ENCODE measurements around the gene C9orf153.
A peak's percentile ranks its signal among the peaks of the same experiment; 100 is the strongest.
"Not testable (repeated sequence)": the region's sequence is repeated elsewhere in the genome, so short reads cannot be mapped to it uniquely, and the experiment has no call there.

C9orf153 gene

DNA sequence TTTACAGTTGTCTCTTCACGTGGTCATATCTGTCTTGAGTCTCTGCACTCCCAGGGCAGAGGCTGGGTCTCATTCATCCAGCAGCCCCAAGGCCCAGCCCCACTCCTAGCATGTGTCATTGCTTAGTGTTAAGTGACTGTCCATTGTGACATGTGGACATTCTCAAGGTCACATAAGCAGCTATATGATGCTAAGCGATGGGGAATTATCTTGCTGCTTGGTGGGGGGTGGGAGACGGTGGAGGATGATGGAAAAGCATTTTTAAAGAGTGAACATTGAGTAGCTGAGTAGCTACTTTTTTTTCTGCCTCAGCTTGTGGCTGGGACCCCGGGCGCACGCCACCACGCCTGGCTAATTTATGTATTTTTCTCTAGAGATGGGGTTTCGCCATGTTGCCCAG lies at the start of gene C9orf153:
TSS of gene C9orf153 (minus strand) at position 101 of the 400 bp plus-strand sequence. CDS start 30,054 bp downstream, outside the sequence.
- DNase-seq = no peak

DNA sequence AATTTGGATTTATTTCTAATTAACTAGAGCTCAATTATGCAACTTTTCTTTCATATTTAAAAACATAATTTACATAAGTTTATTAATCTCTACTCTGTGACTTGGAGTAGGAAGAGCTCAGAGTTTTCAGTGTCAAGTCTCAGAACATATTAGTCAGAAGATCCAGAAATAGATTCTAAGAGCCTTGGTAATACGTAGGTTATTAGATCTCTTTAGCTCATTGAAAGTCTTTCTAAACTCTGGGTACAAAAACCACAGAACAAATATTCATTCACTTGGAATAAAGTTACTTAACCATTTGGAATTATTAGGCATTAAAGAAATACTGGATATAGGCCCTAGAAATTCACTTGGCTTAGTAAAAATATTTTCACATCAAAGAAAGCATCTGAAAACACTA lies 49.2 kb upstream of the C9orf153 start:
- DNase-seq = no peak

DNA sequence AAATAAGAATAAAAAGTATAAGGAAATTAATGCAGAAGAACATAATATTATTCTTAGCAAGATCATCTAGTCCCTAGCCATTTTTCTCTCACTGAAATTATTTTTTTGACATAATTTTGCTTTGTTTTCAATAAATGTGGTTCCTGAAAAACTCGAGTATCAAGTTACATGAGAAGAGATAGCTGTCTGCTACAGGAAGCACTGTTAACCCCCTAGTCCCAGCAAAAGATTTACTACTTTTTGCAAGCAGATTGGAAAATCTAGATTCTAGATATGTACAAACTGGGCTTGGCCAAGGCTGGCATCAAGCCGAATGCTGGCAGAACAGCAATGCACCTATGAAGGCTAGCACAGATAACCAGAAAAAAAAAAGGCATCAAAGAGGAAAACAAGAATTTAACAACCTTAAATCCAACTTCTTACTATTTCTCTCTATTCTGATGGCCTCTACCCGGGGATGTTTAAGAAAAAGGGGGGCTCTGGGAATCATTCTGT lies 44.8 kb upstream of the C9orf153 start:
- no peak for DNase-seq

DNA sequence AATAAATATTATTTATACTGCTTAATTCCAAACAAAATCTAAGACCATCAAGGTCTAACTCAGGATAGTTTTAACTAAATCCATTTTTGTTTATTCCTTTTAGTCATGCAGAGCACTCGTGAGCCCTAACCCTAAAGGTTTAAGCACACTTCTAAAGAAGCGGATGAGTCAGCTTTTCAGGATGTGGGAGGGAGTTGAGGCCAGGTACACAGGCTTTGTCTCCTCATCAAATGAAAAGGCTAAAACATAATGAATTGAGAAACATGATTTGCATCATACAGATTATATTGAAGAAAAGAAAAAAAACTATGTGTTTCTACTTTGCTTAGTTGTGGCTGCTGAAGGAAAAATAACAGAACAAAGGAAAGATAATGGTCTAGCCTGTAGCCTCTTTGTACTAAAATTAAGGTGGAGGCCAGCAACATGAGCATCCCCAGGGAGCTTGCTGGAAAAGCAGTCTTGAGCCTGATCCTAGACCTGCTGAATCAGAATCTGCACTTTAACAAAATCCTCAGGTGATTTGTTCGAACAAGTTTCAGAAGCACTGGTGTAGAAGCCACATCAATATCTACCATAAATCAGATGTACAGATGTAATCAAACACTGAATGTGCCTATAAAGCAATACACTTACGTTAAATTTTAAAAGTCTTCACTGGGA lies 44.0 kb upstream of the C9orf153 start:
- peak; percentile 53 for DNase-seq

DNA sequence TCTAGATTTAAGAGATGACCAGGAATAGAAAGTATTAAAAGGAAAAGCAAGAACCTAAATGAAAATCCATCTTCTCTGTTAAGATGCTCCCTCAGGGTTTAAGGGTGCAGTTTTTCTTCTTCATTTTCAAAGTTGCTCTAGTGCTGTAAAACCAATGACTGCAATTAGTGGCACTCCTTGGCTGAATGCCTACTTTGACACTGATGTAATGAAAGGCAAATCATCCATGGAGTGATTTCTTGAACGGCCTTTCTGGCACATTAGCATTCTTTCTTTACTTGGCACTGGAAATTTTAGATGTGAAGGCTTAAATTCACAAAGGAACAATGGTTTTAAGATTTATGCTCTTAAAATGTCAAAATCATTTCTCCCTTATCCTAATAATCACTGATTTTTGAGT lies 42.2 kb upstream of the C9orf153 start:
- DNase-seq = no peak

DNA sequence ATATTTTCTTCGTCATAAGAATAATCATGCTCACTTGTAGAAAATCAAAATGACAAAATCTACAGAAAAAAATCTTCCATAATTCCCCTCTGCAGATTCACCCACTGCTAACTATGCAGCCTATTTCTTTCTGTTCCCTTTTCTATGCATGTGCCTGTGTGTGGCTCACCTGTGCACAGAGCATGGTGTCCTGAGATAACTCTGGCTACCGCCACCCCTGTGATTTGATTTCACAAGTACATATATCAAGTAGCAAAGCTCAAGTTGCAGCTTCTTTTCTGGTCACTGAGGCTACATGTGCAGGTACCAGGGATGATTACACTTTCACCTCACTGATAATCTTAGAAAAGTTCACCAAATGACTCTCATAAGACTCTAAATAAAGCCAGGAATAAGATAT lies 41.2 kb upstream of the C9orf153 start:
- DNase-seq = no peak

DNA sequence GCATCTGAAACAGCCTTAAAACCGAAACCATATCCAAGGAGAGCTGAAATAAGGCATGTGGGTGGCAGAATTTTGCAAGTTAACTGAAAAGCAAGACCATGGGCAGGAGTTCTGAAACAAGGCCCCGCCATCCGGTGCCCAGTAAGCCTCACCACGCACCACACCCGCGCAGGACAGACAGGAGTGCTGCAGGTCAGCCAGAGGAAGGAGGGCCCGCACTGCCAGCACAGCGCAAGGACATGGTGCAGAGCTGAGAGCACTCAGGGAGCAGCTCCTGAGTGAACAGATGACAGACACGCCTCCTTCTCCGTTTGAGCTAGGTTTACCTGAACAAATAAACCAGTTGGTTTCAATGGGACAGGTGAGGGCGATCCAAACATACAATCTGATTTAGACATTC lies 39.4 kb upstream of the C9orf153 start:
- DNase-seq = no peak

DNA sequence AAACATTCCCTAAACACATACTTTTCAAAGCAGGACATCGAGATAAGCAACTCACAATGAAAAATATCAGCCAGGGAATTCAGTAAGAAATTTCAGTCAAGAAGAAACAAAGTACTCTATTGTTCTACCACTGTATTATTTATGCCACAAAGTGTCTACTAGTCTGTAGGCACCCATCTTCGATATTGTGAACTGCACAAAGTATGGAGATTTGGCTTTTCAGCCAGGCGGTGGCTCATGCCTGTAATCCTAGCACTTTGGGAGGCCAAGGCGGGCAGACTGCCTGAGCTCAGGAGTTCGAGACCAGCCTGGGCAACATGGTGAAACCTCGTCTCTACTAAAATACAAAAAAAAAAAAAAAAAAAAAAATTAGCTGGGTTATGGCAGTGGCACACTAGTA lies 30.9 kb upstream of the C9orf153 start:
- DNase-seq = not testable (repeated sequence)

DNA sequence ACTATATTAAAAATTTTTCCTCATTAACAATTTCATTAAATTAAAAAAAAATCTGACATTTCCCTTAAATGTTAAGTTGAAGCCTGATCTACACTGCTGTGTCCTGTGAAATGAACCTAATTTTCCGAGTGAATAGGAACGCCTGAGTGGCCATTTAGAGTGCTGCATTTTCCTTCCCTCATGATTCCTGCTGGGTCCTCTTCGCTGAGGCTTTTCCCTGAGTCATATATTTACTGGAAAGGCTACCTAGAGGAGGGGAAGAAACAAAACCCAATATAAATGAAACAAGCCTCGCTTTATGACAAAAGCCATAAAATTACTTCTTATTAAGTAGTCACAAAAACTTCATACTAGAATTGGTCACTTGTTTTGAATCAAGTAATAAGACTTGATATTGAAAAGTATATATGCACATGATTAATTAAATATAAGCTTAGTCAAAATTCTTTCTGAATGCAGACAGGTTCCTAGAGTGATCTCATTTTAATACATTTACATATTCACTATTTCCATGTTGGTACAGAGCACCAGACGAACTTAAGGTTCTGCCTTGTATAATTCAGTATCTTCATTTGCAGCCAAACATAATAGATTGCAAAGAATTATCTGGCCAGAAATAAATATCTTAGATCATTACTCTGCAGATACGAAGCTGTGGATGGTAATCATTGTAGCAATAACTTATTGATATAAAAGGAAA lies 29.2 kb upstream of the C9orf153 start:
- no peak for DNase-seq

DNA sequence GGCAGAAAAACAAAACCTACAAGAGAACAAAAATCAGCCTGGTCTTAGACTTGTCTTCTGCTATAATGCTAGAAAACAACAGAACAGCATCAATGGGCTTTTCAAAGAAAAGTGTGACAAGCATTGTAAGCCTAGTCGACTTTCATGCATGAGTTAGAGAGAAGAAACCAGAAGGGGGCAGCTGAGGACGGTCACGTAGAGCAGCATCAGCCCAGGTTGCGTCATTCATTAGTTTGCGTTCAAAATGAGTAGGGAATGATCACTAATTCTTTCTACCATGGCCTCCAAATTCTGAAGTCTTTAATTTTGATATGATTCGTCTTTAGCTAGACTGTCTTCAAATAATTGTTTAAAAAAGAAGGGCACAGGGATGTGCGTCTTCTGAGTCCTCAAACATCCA lies 27.6 kb upstream of the C9orf153 start:
- DNase-seq = no peak

DNA sequence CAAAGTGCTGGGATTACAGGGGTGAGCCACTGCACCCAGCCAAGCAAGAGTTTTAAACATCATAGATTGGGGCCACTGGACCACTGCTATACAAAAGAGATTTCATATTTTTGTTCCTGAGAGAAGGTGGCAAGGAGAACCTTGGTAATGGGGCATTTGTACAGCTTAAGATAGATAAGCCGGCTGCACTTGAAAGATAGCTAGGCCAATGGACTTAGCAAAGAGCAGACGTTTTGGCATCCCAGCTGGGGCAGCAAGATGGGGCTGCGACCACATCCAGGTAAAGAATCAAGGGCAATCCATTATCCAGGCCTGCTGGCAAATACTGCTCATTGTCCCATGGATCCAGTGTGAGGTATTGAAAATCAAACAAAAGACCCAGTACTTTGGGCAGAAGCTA lies 26.8 kb upstream of the C9orf153 start:
- DNase-seq = no peak

DNA sequence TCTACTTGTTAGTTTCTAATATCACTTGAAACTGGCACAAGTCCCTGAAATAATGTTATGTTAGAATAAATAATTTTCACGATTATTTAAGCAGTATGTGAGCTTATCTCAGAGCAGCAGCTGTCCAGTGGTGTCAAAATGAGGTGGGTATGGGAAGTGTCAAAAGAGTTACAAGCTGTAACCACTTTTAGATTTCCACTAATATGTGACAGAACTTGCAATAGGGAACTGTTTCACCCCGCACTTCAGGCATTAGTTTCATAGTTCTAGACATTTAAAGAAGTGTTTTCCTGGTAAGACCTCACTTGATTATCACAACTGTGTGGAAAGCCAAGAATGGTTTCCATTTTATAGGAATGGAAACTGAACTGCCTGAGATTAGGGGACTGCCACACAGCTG lies 25.8 kb upstream of the C9orf153 start:
- no peak for DNase-seq

DNA sequence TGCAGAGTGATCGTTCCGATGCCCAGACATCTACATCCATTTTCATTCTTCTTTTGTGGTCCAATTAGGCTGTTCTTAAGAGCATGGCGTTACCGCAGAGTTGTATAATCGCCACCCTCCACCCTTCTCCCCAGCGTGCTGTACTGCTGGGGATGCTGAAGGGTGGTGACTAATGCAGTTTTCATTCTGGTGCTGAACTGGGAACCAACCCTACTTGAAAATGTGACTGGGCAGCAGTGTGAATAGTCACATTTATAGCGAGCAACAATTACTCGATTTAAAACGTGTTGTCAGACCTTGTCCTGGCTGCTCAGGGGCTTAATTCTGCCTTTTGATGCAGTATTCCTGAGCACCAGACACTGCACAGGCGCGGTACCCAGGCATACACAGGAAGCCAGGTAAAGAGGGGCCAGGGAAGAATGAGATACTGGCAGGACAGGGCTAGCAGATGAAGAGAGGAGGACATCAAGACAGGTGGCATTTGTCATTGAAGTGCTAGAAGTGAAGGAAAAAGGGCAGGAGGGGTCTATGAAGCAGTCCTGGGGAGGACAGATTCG lies 23.6 kb upstream of the C9orf153 start:
- DNase-seq = no peak

DNA sequence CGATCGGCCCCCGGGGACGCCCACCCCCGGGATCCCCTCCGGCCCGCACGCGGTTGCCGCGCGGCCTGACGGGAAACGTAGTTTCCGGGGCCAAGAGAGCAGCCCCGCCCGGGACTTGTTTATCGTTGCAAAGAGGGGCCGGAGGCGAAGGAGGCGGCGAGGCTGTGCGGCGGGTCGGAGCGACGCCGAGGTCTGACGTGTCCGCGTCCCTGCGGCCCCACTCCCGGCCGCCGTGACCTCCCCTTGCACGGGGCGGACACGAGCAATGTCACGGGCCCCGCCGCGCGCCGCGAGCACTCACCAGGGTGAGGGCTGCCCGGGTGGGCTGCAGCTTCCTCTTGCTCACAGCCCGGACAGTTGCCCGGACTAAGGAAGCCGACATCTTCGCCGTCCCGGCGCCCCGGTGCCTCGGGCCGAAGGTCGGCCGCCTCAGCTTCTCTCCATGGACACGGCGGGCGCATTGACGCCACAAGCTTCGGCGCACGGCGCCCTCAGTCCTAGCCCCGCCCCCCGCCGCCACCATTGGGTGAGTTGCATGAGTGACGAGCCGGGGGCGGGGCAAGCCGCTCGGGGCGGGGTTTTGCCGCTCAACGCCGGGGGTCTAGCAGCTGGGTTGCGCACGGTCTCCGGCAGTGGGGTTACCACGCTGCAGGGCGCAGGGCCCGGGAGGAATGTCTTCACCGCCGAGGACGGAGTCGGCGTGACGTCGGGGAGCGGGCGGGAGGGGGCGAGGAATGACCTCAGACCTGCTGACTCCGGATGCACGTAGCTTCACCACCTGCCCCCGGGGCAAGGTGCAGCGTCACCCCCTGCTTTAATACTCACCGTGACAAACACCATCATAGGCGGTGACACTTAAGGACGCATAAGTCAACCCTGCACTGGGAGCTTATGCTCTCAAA lies 22.9 kb upstream of the C9orf153 start, which contains the start of gene ISCA1:
TSS of gene ISCA1 (minus strand) at position 462 of the 902 bp plus-strand sequence. CDS start at position 382, 80 bp downstream.
- DNase-seq = peak; percentile 100

DNA sequence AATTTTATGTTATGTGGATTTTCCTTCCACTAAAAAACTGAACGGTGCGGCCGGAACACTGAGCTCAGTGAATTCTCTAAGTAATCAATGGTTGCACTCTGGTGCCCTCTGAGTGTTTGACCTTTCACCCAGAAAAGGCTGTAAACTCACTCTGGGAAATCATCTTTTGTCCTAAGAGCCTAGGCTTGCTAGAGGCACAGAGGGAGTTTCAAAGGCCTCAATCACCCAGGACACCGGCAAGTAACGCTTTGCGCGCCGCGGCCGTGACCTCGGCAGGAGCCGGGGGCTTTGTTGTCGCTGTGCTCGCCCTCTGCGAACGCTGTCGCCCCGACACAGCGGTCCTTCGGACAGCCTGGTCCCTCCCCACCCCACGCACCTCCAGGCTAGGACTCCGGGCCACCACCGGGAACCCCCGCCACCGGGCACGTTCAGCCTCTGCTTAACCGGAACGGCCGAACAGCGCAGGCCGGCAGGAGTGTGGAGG lies 22.2 kb upstream of the C9orf153 start:
- no peak for DNase-seq

DNA sequence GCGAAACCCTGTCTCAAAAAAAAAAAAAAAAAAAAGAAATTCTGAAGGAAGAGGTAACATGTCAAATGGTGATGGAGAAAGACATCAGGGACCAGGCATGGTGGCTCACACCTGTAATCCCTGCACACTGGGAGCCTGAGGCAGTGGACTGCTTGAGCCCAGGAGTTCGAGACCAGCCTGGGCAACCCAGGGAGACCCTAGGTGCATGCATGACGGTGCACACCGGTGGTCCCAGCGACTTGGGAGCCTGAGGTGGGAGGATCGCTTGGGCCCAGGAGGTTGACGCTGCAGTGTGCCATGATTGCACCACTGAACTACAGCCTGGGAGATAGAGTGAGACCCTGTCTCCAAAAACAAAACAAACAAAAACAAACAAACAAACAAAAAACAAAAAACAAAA lies 21.1 kb upstream of the C9orf153 start:
- DNase-seq = no peak

DNA sequence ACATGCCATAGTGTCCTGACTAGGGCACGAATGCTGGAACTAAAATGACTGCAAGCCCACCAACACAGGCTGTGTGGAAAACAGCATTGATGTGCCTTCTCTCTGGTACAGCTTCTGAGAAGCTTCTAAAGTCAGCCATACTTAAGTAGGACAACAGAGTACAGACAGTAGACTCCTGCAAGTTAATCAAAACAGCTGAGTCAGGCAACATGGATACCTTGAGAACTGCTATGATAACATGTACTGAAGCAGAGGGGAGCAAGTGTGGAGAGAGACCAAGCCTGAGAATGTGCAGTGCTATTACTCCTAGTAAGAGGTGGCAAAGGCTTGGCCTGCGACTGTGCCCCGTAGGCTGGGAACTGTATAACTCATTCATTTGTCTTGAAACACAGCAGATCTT lies 20.4 kb upstream of the C9orf153 start:
- no peak for DNase-seq

DNA sequence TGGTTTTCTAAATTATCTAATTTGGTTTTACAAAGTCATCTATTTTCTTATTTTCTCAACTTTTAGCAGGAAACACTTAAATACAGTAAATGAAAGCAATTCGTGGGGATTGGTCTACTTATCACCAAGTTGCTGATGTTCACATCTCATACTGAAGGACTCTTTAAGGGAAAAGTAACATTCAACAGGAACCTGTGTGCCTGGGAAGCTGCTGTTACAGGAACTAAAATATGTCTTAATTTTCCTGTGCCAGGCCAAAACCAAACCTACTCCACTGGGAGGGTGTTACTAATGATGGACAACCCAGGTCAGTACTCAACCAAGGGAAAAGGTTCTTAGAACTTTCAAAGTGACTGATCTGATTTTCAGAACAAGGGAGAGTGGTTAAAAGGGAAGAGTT lies 17.6 kb upstream of the C9orf153 start:
- no peak for DNase-seq

DNA sequence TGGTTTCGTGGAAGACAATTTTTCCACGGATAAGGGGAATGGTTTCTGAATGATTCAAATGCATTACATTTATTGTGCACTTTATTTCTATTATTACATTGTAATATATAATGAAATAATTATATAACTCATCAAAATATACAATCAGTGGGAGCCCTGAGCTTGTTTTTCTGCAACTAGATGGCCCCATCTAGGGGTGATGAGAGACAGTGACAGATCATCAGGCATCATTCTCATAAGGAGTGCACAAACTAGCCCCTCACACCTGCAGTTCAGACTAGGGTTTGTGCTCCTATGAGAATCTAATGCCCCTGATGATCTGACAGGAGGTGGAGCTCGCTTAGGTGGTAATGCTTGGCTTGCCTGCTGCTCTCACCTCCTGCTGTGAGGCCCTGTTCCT lies 16.5 kb upstream of the C9orf153 start:
- no peak for DNase-seq

DNA sequence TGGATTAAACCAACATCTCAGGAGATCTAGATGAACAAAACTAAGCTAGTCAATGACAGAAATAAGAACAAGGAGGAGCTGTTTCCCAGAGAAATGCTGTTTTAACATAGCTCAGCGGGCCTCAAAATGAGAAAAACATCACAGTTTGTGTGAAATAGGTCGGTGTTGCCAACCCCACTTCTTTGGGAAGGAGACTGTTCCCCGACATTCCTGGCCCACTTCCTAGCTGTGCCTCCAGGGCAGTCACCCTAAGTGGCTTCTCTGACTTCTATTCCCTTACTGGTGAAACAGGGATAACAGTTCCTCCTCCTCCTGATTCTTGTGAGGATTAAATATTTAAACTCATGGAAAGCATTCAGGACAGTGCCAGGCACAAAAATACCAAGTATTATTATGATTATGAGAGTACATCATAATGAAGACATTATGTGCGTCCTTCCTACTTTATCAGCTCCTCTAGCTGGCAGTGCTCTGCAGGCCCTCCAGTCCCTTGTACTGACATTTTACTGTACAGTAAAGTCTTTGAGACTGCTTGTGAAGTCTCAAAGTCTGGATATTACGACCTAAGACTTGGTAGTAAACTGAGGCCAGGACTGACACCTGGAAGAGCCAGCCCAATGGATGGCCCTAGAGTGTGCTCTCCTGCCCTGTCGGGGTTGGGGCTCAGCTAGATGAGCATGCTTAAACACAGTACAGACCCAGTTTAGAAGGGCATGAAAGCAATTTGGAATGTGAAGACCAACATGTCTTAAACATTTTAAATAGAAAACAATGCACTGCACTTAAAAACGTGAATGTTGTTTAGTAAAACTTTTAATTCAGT lies 15.6 kb upstream of the C9orf153 start:
- no peak for DNase-seq

DNA sequence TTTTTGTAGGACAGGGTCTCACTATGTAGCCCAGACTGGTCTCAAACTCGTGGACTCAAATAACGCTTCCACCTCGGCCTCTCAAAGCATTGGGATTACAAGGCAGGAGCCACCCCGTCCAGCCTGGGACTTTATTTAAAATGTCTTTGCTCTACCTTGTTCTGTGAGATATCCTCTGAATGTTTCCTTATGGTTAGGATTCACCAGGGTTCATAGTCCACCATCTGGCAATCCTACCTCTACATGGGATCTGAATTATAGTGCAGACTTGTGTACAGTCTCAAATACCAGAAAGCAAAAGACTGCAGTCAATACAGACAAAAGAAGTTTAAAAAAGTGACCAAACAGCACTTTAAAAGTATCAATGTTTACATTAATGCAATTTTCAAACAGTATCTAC lies 12.8 kb upstream of the C9orf153 start:
- no peak for DNase-seq

DNA sequence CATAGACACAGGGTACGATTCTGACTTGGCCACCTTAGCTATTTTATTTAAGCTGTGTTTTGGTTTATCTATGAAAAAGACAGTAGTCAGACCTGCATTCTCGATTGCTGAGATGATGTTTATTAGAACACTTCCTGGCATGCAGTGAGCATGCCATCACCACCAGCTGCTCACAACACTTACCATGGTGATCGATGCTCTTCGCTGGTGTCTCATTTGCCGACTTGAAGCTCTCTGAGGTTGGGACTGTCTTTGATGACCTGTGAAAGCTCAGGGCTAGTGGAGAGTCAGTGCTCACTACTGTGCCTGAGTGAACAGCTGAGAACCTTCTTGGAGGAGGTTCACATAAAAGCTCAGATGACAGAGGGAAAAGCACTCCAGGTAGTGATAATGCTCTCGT lies 4.4 kb upstream of the C9orf153 start:
- DNase-seq = no peak
